Panc1 (cell line): Measurements from ENCODE around the gene TRPM6.

Source experiments
- CTCF ChIP-seq: fragments of 450-650 bp; IDR thresholded peaks from 2 replicates; pipeline ENCODE4 v1.5.1; 2017; ENCODE audit warnings: mild to moderate bottlenecking
- POLR2AphosphoS5 ChIP-seq: IDR thresholded peaks from 2 replicates; pipeline ENCODE4 v1.6.1; 2012; ENCODE audit warnings: mild to moderate bottlenecking, low read depth, low read length, moderate library complexity
- REST ChIP-seq, 2 experiments: IDR thresholded peaks; 2 replicates each; pipeline ENCODE4 v1.6.1; 2011 to 2012; ENCODE audit warnings: low read depth in 2 of 2, control low read depth in 1 of 2, low read length in 1 of 2, mild to moderate bottlenecking in 1 of 2, moderate library complexity in 1 of 2; ENCODE audit not compliant: insufficient read depth in 1 of 2
- SIN3A ChIP-seq: IDR thresholded peaks from 2 replicates; pipeline ENCODE4 v1.6.1; 2012; ENCODE audit warnings: low read depth, mild to moderate bottlenecking, low read length, moderate library complexity, borderline replicate concordance; ENCODE audit not compliant: insufficient read depth

GRCh38 chr9:74874220-74874619, 13.5 kb downstream of the TRPM6 start:
- no peak for TF ChIP-seq CTCF
- no peak for TF ChIP-seq POLR2AphosphoS5
- TF ChIP-seq REST (IDR thresholded peaks at IDR 0.05; ENCODE audit: insufficient read depth in 1 of 2, low read depth in 2 of 2, low read length in 1 of 2), result no peak
- no peak for TF ChIP-seq SIN3A
